GM04503 (cell line): ENCODE data around the gene ARL6IP1.
"Not testable (repeated sequence)": the region's sequence is repeated elsewhere in the genome, so short reads cannot be mapped to it uniquely, and the experiment has no call there.

ENCODE experiments used
- DNase-seq: peaks from one replicate; pipeline ENCODE4 v3.0.0-alpha.2; 2012; ENCODE audit warnings: low read depth

Gene ARL6IP1

DNA sequence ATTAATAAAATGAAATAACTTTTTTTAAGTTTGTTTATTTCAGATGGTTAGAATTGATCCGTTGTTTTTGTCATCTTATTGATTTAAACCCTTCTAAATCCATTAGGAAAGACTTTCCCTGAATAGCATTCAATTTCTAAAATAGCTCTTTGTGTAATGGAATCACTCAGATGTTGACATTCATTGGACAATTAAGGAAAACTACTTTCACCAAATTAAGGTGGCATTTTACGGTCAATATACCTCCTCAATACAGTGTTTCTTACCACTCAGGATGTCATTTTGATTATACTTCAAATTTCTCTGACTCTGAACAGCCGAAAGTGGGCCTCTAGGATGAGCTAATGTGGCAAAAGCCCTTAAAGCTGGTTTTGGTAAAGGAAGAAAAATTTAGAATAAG is 1.8 kb downstream of the ARL6IP1 start:
- DNase-seq = no peak

DNA sequence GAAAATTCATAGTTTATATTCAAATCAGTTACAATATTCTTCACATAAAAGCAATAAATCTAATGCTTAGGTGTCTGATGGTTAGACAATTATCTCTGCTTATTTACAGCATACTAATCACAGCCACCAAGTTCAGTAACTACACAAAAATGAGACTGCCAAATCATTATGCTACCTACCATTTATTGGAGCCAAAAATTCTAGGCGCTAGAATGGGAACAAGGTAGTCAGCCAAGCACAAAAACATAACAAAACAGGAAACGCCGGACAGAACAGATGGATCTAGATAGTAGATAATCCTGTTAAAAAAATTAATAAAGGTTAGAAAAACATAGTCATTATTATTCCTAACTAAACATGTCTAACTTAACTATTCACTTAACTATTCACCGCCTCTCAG is 3.6 kb downstream of the ARL6IP1 start:
- no peak for DNase-seq

DNA sequence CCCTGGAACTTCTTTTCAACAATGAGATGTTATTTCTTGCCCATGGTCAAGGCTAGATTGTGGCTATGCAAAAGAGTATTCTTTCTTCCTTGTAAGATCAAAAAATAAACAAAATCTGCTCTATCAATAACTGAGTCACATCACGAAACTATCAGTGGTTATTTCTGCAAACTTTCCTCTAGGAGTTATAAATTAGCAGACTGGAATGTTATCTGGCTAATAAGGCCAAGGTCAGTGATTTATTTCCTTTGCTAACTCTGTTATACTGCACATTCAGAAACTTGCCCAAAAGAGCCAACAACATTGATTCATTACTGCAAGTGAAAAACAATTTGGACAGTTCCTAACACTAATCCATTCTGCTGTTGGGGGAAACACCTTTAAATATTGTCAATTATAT is 5.0 kb downstream of the ARL6IP1 start:
- DNase-seq = no peak

DNA sequence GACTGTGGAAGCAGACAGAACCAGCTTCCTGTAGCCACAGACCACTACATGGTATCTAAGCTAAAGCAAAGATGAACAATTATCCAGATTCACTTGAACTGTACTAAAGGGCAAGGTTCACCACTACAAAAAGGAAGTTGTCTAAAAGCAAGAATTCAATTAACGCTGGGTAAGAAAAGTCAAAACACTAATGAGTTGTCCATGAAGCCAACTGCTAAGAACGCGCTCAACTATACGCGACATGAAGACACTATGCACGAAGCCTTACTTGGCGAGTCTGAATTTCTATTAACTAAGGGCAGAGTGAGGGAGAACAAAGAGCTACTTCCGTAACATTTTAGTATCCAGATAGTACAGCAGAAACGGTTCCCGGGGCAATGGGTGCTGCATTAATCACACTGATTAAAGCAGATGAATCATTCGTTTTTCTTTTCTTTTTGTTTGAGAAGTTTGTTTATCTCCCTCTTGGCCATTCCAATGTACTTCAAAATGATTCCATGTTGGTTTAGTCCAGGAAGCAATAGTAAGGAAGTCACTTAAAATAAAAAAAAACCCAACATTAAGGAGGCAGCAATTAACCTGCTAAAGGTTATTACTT is 8.4 kb downstream of the ARL6IP1 start:
- DNase-seq = no peak

DNA sequence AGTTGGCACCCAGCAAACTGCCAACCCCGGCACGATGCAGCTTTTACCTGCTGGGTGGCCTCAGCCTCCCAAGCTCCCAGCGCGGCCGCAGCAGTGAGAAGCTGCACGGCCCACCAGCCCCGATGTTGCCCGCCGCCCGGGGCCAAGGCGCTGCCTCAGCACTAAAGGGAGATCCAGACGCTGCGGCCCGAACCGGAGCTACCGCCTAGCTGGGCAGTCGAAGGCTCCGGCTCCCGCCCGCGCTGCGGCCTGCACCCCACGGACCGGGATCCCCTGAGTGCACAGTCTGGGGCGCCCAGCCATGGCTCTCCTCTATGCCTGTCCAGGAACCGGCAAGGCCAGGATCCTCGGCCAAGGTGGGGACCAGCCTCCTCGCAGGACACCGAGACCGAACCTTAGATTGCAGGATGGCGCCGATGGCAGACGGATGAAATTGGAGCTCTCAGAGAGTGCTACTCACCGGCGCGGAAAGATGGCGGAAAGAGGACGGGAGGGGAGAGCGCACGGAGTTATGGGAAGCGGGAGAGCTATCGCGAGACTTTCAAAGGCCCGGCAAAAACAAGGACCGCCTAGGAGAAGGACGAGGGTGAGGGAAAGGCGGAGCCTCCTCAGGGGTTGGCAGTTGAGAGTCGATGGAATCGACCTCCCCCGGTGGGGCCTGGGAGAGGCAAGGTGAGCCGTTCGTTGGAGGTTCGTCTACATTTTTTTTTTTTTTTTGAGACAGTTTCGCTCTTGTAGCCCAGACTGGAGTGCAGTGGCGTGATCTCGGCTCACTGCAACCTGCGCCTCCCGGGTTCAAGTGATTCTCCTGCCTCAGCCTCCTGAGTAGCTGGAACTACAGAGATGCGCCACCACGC is 11.3 kb downstream of the ARL6IP1 start, which contains the start of gene RPS15A:
Gene RPS15A (minus strand): TSS at position 485 of the 857 bp plus-strand sequence. CDS start 1,221 bp downstream, outside the sequence.
- DNase-seq = peak; percentile 89

DNA sequence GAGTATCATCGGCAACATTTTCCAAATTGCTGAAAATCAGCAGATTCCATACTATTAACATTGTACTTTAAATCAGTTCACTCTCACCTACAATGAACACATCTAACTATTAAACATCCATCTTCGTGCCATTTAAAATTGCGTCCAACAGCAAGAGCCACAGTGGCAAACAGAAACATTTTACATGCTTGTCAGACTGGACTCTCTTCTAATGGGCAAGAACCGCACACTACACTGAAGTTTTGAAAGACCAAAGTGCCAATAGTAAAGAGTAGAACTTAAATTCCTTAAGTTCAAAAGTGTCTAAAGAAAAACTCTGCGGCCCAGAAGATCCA is 11.9 kb downstream of the ARL6IP1 start:
- no peak for DNase-seq

DNA sequence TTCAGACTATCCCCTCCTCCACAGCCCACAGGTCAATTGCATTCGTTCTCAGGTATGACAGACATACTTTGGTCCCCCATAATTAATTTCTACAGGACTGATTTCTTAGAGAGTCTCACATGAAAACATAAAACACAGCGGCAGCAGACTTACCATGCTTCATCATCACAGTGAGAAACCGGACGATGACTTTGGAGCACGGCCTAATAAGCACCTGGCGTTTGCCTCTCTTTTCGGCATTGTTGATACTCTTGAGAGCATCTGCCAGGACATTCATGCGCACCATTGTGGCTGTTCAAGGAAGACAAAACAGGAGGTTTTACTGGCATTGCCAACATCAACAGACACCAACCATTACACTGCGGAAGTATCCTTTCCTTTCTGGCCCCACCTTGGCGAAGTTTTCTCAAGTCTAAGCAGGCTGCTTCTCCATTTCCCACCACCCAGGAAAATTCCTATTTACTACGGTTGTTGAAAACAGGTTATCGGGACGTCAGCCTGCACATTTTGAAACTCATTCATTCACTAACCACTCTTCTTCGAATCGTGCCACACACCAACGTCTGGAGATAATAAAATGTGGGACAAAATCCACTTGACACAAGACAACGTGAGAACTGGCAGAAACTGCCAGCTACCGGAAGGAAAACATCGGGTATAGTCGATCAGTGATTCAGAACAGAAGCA is 12.4 kb downstream of the ARL6IP1 start:
- no peak for DNase-seq

DNA sequence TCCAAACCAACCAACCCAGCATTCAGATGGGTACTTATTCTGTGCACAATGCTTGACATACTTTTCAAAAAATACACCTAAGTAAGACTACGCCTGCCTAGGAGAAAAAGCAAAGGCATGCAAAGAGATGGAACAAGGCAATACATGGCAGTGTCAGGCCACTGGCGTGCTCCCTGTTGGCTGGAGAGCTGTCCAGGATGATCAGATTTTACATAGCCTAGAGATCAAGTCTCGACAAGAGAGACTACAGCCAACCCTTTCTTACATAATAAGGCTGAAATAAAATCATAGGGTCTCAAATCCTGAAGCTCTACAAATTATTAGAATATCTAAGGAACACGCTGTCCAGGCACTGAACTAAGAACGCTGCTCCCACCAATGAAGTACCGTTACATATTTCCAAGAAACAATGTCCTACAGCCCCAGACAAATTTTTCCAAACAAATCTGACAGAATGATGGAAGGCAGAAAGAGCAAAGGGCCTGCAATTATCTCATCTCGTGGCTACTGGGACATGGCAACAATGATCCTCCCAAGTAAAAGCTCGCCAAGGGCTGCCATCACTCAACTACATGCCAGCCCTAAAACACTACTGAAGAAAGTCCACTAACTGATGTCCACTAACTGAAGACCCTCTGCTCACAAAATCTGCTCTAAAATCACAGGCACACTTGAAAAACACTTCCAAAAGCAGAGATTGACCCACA is 16.3 kb downstream of the ARL6IP1 start:
- DNase-seq = no peak

DNA sequence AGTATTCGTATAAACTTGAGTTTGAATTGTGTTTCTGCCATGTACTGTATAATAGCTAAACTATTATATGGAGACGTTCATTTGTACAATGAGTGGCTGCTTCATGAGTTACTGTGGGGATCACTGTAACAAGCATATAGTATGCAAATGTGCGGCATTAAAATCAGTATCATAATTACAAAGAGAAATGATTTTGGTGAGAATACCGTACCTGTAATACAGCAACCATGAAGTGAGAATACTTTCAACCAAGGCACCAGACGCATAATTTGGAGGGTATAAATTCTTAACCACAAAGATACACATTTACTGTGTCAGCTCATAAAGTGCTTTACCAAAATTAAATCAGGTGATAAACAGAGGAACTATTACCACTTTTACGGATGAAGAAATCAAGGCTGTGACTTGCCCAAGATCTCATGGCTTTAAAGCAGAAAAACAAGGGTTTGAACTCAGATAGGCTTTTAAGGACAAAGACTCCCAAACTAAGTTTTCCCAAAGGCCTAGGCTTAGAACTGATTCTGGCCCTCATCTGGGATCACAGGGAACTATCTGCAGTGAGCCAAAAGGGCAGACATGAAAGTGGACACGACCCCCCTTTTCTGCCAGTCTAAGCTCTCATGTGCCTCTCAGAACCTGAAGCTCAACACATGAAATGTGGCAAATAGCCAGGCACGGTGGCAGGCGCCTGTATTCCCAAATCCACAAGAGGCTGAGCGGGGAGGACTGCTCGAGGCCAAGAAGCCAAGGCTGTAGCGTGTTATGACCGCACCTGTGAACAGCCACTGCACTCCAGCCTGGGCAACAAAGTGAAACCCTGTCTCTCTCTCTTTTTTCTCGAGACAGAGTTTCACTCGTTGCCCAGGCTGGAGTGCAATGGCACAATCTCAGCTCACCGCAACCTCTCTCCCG is 17.7 kb downstream of the ARL6IP1 start:
- no peak for DNase-seq

DNA sequence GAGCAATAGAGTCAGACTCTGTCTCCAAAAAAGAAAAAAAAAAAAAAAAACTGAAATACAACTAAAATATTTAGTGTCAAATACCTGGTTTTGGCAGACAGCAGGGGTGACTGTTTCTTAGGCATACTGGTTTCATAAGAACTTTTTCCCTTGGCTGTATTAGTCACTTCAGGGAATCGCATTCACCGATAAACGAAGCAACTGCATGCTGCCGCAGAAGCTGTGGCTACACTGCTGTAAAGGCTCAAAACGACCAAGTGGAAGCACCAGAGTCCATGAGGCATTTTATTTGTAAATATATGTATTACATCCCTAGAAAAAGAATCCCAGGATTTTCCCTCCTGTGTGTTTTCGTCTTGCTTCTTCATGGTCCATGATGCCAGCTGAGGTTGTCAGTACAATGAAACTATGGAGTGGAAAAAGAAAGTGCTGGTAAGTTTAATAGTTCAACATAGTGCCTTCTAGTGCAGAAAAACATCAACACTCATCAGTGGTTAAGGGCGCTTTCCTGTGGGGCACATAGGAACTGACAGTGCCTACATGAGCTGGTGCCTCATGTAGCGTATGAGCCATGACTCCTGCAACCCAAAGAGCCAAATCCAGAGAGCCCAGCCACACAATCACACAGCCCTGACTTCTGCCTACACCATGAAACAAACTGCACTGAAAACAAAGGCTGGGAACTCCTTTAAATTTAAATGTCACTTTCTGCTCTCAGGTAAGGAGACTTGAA is 18.5 kb downstream of the ARL6IP1 start:
- DNase-seq = no peak

DNA sequence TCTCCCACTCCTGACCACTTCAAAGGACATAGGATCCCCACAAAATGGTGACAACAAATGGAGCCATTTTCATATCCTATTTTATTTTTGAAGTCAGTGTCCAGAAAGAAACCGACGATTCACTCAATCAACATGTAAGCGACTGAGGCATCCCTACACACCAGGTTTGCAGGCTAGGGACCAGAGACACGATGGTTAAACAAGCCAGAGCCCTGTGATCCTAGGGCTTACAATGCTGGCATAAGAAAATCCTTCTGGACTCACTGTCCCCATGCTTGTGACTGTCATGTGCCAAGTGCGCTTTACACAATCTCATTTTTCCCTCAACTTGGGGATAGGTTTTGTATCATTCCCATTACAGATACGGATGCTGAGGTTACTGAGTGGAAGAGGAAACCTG is 20.1 kb downstream of the ARL6IP1 start:
- not testable (repeated sequence) for DNase-seq

DNA sequence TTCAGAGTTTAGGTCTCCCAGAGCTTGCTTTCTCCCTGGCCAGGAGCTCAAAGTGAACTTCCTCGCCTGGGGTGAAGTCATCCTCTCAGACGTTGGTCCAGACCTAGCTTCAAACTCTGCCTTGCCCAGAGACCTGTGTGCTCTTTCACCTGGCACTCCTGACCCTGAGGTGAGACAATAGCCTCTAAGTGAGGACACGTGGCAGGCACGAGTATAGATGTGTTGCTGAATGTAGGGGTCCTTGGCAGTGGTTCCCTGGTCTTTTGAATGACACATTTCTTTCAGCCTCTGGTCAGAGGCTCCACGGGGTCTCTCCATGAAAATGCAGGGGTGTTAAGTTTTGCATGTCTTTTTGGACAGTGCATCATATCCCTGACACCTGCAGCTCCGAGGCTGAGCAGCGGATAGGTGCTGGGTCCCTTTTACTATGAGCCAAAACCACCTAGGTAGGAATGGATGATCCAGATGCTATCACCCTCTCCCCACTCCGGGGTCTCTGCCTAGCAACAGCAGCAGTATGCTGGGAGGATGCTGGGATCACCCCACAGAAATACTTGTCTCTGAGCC is 20.8 kb downstream of the ARL6IP1 start:
- DNase-seq = not testable (repeated sequence)

DNA sequence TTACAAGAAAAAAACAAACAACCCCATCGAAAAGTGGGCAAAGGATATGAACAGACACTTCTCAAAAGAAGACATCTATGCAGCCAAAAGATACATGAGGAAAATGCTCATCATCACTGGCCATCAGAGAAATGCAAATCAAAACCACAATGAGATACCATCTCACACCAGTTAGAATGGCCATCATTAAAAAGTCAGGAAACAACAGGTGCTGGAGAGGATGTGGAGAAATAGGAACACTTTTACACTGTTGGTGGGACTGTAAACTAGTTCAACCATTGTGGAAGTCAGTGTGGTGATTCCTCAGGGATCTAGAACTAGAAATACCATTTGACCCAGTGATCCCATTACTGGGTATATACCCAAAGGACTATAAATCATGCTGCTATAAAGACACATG is 23.7 kb downstream of the ARL6IP1 start:
- DNase-seq = not testable (repeated sequence)

DNA sequence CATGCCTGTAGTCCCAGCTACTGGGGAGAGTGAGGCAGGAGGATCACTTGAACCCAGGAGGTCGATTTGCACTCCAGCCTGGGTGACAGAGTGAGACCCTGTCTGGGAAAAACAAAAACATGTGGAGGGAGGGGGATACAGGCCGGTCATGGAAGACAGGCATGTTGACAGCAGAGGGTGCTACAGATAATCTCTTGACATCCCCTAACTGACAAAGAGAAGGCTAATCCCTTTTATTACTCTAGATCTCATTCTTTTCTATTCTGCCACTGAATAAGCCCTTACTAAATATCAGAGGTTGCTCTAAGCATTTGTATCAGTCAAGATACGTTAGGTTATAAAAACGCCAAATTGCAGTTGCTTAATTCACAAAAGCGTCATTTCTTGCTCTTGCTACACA is 25.0 kb downstream of the ARL6IP1 start:
- not testable (repeated sequence) for DNase-seq

DNA sequence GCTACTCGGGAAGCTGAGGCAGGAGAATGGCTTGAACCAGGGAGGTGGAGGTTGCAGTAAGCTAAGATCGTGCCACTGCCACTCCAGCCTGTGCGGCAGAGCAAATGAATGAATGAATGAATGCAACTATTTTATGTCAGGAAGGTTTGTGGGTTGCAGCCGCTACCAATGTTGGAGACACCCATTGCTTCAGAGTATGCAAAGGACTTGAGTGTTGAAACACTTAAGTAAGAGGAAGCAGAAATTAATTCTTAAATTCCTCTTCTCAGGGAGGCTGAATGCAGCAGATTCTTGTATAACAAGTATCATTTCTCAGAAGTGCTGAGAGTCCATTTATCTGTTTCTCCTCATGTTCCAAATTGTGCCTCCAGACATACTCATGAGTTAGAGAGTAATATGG is 26.7 kb downstream of the ARL6IP1 start:
- DNase-seq = not testable (repeated sequence)

DNA sequence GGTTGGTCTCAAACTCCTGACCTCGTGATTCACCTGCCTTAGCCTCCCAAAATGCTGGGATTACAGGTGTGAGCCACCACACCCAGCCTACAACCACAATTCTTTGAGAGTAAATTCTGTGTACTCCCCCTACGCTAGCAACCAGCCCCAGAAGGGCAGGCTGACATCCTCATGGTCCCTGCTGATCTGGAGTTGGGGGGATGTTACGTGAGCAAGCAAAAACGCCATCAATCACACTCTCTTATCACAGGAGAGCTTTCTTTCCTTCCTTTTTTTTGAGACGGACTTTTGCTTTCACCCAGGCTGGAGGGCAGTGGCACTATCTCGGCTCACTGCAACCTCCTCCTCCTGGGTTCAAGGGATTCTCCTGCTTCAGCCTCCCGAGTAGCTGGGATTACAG is 29.2 kb downstream of the ARL6IP1 start:
- not testable (repeated sequence) for DNase-seq

DNA sequence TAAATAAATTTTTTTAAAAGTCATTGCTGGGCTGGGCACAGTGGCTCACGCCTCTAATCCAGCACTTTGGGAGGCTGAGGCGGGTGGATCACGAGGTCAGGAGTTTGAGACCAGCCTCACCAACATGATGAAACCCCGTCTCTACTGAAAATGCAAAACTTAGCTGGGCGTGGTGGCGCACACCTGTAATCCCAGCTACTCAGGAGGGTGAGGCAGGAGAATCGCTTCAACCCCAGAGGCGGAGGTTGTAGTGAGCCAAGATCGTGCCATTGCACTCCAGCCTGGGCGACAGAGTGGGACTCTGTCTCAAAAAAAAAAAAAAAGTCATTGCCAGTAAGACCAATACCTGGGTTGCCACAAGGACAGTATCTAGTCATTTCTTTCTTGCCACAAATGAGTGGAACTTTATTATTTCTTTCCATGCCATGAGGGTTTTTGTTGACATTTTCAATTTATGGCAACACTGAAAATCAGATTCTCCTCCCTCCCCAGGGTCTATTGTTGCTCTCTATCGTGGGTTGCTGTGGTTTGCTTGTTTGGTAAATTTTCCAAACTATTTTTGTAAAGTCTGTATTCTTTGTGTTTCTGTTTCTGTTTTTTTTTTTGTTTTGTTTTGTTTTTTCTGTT is 30.9 kb downstream of the ARL6IP1 start:
- not testable (repeated sequence) for DNase-seq

DNA sequence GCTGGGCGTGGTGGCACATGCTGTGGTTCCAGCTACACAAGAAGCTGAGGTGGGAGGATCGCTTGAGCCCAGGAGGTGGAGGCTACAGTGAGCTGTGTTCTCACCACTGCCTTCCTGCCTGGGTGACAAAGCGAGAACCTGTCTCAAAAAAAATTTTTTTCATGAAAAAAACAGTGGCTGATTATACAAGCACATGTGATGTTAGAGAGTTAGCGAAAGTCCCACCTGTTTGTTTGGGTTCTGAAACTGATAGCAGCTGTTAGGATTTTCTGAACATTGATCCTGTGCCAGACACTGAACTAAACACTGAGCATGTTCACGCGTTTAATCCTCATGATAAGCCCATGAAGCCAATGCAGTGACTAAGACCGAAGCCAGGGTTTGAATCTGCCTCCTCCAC is 34.1 kb downstream of the ARL6IP1 start:
- DNase-seq = not testable (repeated sequence)

DNA sequence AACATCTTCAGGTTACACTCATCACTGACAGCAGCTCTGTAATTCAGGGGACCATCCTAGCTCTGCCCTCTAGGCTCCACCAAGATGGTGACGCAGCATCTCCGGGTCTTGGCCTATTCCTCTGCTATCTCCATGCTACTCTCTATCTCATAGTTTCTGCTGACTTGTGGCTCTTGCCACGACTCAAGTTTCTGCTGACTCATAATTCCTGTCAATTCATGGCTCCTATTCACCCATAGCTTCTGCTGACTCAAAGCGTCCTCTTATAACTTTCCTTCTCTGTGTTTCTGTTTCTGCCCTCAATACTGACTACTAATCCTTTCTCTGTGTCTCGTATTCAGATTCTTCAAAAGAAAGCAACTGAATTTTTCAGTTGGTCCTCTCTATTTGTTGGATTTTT is 38.6 kb downstream of the ARL6IP1 start:
- not testable (repeated sequence) for DNase-seq
